ENCODE measurements around the gene ATP5F1E.

DNA sequence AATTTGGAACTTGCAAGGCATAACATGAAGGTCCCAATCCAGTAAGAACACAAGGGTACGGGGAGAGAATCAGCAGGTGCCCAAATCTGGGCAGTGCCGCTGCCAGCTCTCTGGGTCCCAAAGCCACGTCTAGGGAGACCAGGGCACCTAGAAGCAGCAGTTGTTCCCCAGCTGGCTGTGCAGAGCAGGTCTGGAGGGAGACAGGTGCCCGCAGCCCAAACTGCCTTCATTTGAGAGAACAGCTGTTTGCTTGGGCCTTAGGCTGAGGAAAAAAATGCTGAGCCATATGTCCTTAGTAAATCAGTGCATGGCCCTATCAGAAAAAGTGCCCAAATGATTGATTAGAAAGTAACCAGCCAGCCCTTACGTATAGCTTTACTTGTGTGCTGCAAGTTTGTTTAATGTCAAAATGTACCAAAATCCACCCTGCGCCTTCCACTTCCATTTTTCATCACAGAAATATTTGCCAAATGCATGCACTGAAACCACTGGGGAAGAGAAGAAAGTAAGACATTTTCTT is 19.6 kb upstream of the ATP5F1E start:
- TF ChIP-seq, protein P1, sequence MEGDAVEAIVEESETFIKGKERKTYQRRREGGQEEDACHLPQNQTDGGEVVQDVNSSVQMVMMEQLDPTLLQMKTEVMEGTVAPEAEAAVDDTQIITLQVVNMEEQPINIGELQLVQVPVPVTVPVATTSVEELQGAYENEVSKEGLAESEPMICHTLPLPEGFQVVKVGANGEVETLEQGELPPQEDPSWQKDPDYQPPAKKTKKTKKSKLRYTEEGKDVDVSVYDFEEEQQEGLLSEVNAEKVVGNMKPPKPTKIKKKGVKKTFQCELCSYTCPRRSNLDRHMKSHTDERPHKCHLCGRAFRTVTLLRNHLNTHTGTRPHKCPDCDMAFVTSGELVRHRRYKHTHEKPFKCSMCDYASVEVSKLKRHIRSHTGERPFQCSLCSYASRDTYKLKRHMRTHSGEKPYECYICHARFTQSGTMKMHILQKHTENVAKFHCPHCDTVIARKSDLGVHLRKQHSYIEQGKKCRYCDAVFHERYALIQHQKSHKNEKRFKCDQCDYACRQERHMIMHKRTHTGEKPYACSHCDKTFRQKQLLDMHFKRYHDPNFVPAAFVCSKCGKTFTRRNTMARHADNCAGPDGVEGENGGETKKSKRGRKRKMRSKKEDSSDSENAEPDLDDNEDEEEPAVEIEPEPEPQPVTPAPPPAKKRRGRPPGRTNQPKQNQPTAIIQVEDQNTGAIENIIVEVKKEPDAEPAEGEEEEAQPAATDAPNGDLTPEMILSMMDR (IDR thresholded peaks at IDR 0.05), result no peak
- TF ChIP-seq POLR2A (IDR thresholded peaks at IDR 0.05), result no peak

All from lower leg skin (tissue), 3 donors.